HG02852 (cell line): ENCODE data around the gene CRMP1.

Experiments
- ATAC-seq: cut with Tn5 transposase; IDR thresholded peaks from one replicate; pipeline ENCODE4 v1.9.1; 2021; ENCODE audit warnings: mild to moderate bottlenecking, moderate library complexity; ENCODE audit not compliant: unreplicated experiment

The CRMP1 gene

DNA sequence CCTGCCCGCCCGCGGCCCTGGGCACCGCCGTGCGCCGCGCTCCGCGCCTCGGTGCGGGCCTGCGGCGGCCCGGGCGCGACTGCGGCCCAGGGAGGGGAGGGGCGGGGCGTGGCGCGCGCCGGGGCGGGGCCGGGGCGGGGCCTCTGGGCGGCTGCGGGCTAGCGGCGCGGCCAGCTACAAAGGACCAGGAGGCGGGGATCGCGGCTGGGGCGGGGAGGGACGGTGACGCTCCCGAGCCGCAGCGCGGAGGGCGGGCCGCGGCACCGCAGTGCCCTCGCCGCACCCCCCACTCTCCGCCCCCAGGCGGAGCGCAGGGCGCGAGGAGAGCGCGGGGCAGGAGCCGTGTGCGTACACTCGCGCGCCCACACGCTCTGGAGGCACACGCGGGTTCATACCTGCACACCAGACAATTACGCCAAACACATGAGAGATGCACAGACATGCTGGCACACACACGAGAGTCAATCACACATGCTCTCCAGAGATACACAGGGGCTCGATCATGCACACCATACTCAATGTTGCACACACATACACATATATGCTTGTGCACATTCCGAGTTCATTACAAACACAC, at the start of gene CRMP1:
TSS of gene CRMP1 (minus strand) at position 83 of the 577 bp plus-strand sequence. CDS start 117 bp downstream, outside the sequence.
- no peak for ATAC-seq

DNA sequence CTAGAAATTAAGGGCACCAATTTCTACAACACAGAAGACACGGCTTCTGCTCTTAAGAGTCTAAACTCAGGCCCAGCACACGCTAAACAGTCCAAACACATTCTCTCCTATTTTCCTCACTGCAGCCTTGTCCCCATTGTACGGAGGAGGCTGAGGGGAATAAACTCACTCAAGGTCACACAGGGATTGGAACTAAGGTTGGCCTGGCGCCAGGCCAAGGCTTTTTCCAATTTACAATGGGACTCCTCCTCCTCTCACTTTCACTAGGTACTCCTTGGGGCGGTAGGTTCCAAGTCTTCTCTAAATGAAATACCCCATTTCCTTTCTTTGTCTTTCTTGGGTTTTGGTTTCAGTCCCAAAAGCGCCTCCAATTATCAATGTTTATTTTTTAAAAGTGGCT, 48.7 kb upstream of the CRMP1 start:
- no peak for ATAC-seq

DNA sequence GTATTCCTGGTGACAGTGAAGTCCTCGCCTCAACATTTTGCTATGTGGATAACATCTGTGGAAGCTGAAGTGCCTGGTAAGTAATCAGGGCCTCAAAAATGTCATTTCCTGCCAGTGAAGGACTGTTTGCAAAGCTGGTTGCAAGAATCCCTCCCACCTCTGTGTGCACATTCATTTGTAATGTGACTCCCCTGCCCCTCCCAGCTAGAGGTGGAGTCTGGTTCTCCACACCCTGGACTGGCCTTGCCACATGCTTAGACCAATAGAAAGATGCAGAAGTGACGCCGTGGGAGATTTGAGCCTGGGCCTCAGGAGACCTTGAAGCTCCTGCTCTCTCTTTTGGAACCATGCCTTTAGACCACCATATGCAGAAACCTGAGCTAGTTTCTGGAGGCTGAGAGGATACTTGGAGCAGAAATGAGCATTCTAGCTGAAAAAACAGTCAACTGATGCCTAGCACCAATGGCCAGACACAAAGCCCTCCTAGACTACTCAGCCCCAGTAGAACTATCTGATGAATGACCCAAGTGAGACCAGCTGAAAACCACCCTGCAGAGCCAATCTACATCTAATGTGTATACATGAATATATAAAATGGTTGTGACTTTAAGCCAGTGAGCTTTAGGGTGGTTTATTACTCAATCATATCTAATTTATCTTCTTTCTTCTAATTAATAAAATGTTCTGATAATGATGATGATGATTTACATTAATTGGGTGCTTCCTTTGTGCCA, 47.8 kb upstream of the CRMP1 start:
- ATAC-seq, result no peak

DNA sequence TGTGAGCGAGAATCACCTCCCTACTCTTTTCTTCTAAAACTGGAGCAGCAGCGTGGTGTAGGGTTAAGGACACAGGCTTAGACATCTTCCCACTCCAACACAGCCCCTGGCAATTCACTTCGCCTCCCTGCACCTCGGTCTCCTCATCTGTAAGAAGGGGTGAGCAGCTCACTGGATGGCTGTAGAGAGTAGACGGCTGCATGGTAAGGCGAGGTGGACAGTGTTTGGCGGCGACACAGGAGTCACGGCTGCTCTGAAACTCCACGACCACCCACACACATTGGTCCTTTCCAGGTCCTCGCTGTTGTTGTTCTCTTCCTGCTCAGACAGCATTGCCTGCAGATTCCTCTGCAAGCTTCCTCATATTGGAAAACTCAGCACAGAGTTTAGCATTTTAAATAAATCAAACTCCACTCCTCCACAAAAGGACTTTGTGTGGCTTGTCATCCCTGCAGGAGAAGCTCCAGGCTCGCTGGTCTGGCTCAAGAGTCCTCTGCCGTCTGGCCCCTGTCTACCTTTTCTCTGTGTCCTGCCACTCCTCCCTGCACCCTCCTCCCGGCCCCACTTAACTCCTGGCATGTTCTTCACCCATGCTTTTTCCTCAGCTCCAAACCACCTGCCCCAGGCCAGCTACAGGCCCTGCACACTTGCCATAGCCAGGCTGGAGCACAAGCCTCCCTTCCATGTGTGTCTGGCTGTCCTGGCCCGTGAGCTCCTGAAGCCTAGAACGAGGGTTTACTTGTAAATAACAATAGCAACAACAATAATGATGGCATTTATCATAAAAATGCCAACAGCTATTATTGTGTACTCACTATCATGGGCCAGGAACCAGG, 41.3 kb upstream of the CRMP1 start:
- no peak for ATAC-seq

DNA sequence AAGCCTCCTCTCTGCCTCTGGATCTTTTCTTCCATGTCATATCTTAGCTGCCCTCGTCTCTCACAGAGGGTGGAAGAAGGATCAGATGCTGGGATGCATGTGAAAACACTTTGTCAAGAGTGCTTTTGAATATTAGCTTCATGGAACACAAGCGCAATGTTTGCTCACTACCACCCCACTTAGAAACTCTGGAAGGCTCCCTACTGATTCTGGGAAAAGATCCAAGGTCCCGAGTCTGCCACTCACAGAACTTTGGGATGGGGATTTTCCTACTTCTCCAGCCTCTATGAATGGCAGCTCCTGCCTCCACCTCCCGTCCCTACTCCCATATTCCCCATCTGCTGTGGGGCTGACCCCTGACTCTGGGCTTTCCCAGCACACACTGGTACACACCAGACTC, 40.2 kb upstream of the CRMP1 start:
- ATAC-seq, result no peak

DNA sequence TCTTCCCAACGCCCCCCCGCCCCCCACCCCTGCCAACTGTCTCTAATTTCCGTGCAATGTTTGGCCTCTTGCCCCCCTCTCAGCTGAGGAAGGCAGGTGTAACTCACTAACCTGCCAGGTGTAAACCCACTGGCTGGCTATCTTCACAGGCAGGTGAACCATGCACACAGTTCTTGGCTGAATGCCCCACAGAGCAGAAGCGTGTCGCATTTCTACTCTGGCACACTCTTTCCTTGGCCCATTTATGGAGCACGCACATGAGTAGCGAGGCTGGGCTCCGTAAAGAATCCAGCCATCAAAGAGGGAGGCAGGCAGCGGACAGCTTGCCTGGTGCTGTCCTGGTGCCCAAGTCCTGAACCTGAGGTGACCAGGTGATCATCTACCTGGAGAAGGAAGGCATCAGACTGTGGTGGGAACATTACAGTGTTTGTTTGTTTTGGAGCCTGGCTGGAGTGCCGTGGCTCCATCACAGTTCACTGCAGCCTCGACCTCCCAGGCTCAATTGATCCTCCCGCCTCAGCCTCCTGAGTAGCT, 39.2 kb upstream of the CRMP1 start:
- ATAC-seq, result no peak

DNA sequence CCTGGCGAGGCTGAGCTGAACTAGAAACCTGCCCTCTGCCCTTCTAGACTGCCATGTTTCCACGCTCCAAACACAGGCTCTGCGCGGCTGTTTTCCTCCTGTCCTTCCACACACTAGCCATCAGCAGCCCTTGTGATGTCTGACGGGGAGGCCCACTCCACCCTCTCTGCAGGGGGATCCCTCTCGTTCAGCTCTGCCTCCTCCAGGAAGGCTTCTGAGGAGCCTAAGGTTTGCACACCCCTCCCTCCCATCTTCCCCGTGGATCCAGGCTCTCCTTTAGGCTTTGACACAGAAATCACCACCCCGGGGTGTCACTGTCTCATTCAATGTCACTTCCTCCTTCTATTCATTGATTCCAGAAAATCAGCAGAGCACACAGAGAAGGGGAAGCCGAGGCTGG, 38.6 kb upstream of the CRMP1 start:
- ATAC-seq, result no peak

DNA sequence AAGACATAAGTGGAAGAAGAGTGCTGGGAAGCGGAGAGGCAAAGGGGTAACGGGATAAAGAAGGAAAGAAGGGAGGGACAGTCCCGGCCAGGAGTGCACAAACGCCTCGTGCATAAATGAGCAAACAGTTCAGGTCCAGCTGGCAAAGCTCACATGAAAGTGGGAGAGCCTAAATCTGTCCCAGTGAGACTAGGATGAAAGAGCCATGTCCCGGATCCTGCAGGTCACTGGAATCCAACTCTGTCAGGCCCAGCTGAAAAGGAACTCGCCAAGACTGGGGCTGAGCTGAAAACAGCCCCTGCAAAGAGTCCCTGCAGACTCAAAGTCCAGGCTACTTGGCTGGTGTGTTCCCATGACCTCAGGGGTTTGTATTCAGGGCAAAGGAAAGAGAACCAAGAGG, 38.0 kb upstream of the CRMP1 start:
- ATAC-seq, result no peak

DNA sequence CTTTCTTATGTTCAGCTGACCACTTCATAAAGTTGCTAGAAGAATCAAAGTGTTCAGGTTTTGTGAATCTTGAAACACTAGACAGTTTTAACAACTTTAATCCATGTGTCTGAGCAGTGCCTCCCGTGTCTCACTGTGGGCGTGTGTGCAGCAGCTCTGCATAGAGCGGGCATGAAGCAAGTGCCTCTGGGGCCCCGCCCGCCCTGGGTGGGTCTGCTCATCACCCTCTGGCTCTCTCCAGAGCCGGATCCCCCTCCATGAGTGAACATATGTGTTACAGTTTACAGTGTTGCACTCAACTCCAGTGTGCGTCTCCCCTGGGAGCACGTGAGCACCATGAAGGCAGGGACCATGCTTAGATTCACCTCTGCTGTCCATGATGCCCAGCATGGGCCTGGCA, 37.6 kb upstream of the CRMP1 start:
- ATAC-seq, result no peak

DNA sequence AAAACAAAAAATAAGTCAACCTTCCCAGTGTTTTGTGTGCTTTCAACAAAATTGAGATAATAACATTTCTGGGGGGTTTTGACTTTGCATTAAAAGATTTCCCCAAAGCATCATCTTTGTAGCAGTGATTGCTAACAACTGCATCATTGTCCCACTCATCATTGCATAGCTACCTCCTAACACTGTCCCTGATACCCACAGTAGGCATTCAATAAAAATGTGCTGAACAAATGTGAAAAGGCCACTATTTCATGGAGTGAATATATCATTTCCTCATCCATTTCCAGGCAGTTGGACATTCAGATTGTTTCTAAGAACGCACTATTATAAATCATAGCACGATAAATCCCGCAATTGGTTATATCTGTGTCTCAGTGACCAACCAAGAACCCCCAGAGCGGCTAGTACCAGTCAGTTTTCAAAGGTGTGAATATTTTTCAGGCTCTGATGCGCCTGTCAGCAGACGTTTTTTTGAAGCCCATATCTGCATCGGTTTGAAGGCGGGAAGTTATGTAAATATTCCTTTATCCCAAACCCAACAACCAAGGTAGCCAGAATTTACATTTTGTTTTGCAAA, 36.0 kb upstream of the CRMP1 start:
- no peak for ATAC-seq

DNA sequence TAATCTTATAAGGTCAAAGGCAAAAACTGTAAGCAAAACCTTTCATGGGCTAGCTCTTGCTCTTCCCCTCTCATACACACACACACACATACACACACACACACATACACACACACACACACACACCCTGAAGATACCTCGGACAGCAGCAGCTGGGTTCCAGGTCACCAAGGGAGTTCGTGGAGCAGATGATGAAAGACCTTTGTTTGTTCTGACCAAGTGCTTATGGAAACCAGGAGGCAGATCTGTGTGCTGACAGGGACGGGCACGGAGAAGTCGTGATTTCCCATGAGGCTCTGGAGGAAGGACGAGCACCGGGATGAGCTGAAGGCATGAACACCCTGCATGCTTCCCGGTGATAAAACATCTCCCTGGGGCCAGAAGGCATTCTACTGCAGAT, 35.4 kb upstream of the CRMP1 start:
- ATAC-seq, result no peak

DNA sequence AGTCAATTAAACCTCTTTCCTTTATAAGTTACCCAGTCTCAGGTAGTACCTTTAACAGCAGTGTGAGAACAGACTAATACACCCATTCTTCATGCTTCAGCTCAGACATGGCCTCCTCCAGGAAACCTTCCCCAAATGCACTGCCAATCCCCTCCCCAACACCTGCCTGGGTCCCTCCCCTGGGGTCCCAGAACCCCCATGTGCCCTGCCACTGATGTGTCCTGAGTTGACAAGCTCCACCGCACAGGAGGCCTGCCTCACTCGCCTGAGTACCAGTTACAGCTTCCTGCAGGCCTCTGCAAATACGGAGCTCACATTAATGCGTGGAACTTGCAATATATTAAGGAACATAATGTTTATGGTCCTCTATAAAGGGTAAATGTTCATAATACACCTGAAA, 34.9 kb upstream of the CRMP1 start:
- no peak for ATAC-seq

DNA sequence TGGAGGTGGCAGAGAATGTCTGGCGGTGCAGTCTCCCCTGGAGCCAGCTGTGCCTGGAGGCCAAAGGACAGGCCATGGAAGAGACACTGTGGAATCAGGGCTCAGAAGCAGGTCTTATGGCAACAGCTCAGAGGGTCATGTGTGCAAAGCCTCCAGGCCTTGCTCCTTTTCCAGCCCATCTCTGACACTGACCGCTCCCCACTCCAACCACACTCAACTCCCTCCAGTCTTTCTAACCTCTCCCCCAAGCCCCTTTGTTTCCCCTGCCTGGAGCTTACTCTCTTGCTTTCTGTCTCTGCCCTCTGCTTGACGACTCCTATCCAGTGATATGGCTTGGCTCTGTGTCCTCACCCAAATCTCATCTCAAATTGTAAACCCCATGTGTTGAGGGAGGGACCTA, 34.2 kb upstream of the CRMP1 start:
- ATAC-seq, result no peak

DNA sequence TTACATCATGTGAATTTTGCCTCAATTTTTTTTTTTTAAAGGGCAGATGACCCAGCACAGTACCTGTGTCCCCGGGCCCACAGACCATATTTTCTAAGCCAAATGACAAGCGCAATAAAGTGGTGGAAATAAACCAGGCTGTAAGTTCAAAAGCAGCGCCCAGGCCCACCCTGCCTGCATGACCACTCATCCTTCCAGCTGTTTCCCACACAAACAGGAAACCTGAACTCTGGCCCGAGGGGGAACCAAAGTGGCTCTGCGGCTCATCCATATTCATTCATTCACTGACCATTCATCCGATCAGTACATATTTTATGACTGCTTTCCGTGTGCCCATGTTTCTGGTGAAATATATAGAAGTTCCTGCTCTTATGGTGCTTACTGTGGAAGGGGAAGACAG, 33.7 kb upstream of the CRMP1 start:
- ATAC-seq, result no peak

DNA sequence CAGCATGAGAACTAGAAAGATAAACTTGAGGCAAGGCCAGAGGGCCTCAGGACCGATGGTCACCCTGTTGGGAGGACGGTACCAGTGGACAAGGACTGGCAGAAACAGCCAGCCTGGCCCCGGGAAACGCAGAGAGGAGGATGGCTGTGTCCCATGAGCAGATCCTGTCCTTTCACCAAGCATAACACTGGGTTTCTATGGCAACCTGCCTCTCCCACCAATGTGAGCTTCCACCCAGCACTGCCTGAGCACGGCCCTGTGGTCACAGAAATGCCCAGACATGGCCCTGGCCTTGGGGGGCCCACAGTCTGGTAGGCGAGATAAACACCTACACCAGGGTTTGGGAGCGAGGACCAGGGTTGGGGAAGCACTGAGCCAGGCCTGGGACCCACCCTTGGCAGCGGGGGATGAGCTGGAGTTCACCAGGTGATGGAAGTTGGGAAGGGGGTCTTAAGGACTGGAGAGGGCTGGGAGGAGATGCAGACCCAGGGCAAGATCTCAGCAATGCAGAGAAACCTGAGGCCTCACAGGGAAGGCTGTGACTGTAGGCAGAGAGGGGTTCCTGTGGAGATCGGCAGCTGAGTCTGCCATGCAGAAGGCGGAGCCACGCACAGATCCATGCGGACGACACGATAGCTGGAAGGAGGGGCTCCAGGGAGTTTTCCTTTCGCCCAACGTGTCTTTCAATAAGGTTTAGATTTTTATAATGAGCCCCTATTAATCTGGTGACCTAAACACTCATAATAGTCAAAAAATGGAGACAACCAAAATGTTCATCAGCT, 32.7 kb upstream of the CRMP1 start:
- ATAC-seq, result no peak

DNA sequence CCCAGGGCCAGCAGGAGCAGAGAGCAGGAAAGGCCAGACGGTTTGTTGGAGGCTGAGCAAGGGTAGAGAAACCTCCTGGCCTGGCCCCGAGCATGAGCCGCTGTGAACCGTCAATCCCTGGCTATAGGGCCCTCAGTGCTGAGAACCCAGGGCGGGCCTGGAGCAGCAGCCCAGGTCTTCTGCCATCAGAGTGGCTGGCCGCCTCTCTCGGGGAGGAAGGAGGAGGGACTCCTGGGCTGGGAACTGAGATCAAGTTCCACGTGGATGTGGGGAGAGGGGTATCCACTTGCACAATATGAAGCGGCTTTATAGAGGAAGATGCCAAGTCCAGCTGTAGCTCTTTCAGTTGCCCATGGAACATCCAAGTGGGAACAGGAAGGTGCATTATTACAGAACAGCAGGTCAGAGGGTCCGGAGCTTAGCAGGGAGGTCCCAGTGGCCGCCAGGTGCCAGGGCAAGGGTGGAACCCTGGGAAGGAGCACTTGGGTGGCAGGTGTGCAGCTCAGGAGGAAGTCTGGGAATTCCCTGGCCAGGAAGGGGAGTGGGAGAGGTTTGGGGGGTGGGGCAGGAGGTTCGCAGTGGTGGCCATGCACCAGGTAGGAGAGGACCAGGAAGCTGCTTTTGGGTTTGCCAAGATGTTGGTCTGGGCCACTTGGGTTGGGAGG, 31.7 kb upstream of the CRMP1 start:
- ATAC-seq, result no peak

DNA sequence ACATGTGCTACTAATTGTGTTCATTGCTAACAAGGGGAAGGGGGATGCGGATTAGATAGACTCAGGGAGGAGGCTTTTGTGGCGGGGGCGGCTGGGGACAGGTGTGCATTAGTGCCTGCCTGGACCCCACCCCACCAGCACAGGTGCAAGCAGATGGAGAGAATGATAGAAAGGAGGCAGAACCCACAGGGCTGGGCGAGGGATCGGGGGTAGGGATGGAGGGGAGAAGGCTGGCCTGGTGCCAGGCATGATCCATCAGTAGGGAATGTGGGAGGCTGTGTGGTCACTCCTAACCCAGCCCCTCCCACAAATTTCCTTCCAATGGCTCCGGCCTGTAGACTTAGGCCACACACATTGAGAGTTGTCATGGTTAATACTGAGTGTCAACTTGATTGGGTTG, 30.5 kb upstream of the CRMP1 start:
- ATAC-seq, result no peak

DNA sequence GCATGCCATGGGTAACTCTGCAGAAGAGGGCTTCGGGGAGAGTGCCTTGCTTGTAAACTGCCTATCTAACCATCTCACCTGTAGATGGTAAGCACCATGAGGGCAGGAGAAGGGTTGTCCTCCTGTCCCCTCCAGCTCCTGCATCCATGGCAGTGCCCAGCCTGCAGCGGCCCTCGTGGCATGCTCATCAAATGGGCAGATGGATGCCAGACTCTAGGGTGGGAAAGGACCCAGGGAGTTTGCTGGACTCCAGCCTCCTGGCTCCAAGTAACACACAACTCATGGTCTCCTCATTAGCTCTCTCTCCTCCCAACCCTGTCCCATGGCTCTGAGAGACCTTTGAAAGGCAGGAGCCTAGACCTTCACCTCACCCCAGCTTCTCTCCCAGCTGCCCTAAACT, 29.7 kb upstream of the CRMP1 start:
- no peak for ATAC-seq

DNA sequence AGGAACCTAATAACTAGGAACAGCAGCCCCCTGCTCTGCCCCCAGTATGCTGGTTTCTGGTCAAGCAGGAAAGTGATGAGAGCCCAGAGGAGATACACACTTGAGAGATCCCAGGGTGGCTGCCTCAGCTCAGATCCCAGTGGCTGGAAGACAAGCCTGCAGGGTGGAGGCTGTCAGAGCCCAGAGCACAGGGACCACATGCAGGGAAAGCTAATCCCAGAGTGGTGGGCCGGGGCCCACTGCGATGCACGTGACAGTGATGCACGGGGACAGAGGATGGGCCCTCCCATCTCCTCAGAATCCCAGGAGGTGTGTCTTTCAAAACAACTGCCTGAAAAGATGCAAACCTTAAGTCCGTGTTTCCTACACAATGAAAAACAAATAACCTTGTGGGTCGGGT, 29.1 kb upstream of the CRMP1 start:
- ATAC-seq, result no peak
